ENCODE results near the gene GRID2.

GRCh38 chr4:92646826-92647225 lies 343.1 kb downstream of the GRID2 start:
- no peak for TF ChIP-seq CTCF (IDR thresholded peaks at IDR 0.05)
- TF ChIP-seq POLR2A (IDR thresholded peaks at IDR 0.05), result no peak

Data from thyroid gland (tissue), 4 donors.